Liver (tissue), 9 donors: Measurements from ENCODE around the gene CNNM1. TPM values are rescaled to one million over a fixed set of nuclear protein-coding genes. Genes with fewer than 3 reads are reported as not detected.

Source experiments
- DNase-seq: peaks from one replicate; pipeline ENCODE4 v3.0.0-alpha.2; 2017; ENCODE audit warnings: low spot score
- H3K27ac ChIP-seq, 2 donors: one replicate each; pipeline ENCODE4 v1.7.0; 2013; ENCODE audit warnings: inconsistent platforms in 2 of 2, low read length in 2 of 2, control low read depth in 1 of 2, low read depth in 1 of 2, mild to moderate bottlenecking in 1 of 2
- H3K27me3 ChIP-seq, 4 donors: one replicate each; pipeline versions ENCODE4 v1.6.1 to v1.7.0; 2013; ENCODE audit warnings: low read length in 3 of 4, inconsistent platforms in 1 of 4, mild to moderate bottlenecking in 1 of 4, moderate library complexity in 1 of 4; ENCODE audit not compliant: control insufficient read depth in 4 of 4, insufficient read depth in 4 of 4
- H3K36me3 ChIP-seq, 4 donors: one replicate each; pipeline versions ENCODE4 v1.6.1 to v1.7.0; 2013; ENCODE audit warnings: low read length in 3 of 4, mild to moderate bottlenecking in 3 of 4, low read depth in 1 of 4, moderate library complexity in 1 of 4; ENCODE audit not compliant: control insufficient read depth in 4 of 4, insufficient read depth in 3 of 4
- H3K4me1 ChIP-seq, 4 donors: one replicate each; pipeline versions ENCODE4 v1.6.1 to v1.7.0; 2013; ENCODE audit warnings: low read length in 3 of 4, mild to moderate bottlenecking in 3 of 4, moderate library complexity in 1 of 4; ENCODE audit not compliant: control insufficient read depth in 4 of 4, insufficient read depth in 4 of 4
- H3K4me3 ChIP-seq, 3 donors: one replicate each; pipeline versions ENCODE4 v1.6.1 to v1.7.0; 2013; ENCODE audit warnings: low read length in 3 of 3, control low read depth in 1 of 3, low read depth in 1 of 3, mild to moderate bottlenecking in 1 of 3
- H3K9ac ChIP-seq, 2 donors: one replicate each; pipeline ENCODE4 v1.7.0; 2013; ENCODE audit warnings: low read length in 2 of 2, mild to moderate bottlenecking in 2 of 2, moderate library complexity in 2 of 2, control low read depth in 1 of 2, low read depth in 1 of 2
- H3K9me3 ChIP-seq, 4 donors: one replicate each; pipeline versions ENCODE4 v1.6.1 to v1.7.0; 2013; ENCODE audit warnings: low read length in 3 of 4; ENCODE audit not compliant: control insufficient read depth in 4 of 4
- EGR1 ChIP-seq, 2 donors: IDR thresholded peaks; 2 replicates each; pipeline ENCODE4 v1.6.1; 2016 to 2018; ENCODE audit warnings: antibody characterized with exemption in 2 of 2, low read depth in 2 of 2
- FOXA1 ChIP-seq: IDR thresholded peaks from 2 replicates; pipeline ENCODE4 v1.6.1; 2016; ENCODE audit warnings: antibody characterized with exemption
- GABPA ChIP-seq, 2 donors: IDR thresholded peaks in 1 of 2; conservative IDR thresholded peaks in 1 of 2; 2 replicates each; pipeline ENCODE4 v1.6.1; 2016; ENCODE audit warnings: antibody characterized with exemption in 2 of 2, mild to moderate bottlenecking in 1 of 2, moderate library complexity in 1 of 2
- HNF4A ChIP-seq, 2 donors: conservative IDR thresholded peaks; 2 replicates each; pipeline ENCODE4 v1.6.1; 2016; ENCODE audit warnings: antibody characterized with exemption in 2 of 2, mild to moderate bottlenecking in 2 of 2
- HNF4G ChIP-seq: IDR thresholded peaks from 2 replicates; pipeline ENCODE4 v1.6.1; 2016; ENCODE audit warnings: antibody characterized with exemption
- NR2F2 ChIP-seq: IDR thresholded peaks from 2 replicates; pipeline ENCODE4 v1.6.1; 2016; ENCODE audit warnings: antibody characterized with exemption
- RAD21 ChIP-seq, 2 donors: IDR thresholded peaks; 2 replicates each; pipeline ENCODE4 v1.6.1; 2016; ENCODE audit warnings: antibody characterized with exemption in 2 of 2, mild to moderate bottlenecking in 2 of 2
- RXRA ChIP-seq, 2 donors: IDR thresholded peaks; 2 replicates each; pipeline ENCODE4 v1.6.1; 2017 to 2018; ENCODE audit warnings: antibody characterized with exemption in 2 of 2, mild to moderate bottlenecking in 1 of 2
- TAF1 ChIP-seq: conservative IDR thresholded peaks from 2 replicates; pipeline ENCODE4 v1.6.1; 2016; ENCODE audit warnings: antibody characterized with exemption, mild to moderate bottlenecking
- YY1 ChIP-seq: IDR thresholded peaks from 2 replicates; pipeline ENCODE4 v1.6.1; 2016; ENCODE audit warnings: antibody characterized with exemption, mild to moderate bottlenecking
- ZBTB33 ChIP-seq: IDR thresholded peaks from 2 replicates; pipeline ENCODE4 v1.6.1; 2016; ENCODE audit warnings: antibody characterized with exemption
- WGBS: extraction: QIAGEN DNeasy Blood & Tissue Kit; methylation state at CpG from one replicate; pipeline ENCODE4 v1.1.7; 2013; 5-methylcytosine and 5-hydroxymethylcytosine counted together
- polyA plus RNA-seq, 2 donors: library from polyadenylated mRNA; stranded (reverse) in 1 of 2; unstranded in 1 of 2; fragments of 200-250 nt in 1 of 2; fragments of >200 nt in 1 of 2; fragmentation: Nextera tagmentation in 1 of 2; extraction: Ambion mirVana in 1 of 2; gene quantifications; one replicate each; pipeline versions ENCODE4 v1.2.1 to v1.2.3, GENCODE V29; 2013 to 2015
- total RNA-seq, 2 donors: library from RNA; depleted of rRNA; stranded (reverse); fragments of >200 nt; gene quantifications; one replicate each; pipeline ENCODE4 v1.2.3, GENCODE V29; 2014
- TF ChIP-seq, protein P1 (sequence below): IDR thresholded peaks from 2 replicates; pipeline ENCODE4 v1.6.1; 2016; ENCODE audit warnings: antibody characterized with exemption, mild to moderate bottlenecking
- donor health status: healthy.
- donor health status: healthy.
- donor health status: healthy.
- donor health status: healthy.
- donor health status: healthy.

The CNNM1 gene
- total and polyA plus RNA-seq, 4 donors: 0.05 to 0.10 (median 0.07) TPM

GRCh38 chr10:99366666-99367065 is 37.5 kb downstream of the CNNM1 start:
- Histone ChIP-seq H3K9ac (no peak overlapping the region), H3K4me1 (peaks cover 0 to 10% (median 7%) of the 10 kb centered on the region in 4 donors), H3K27ac (no peak overlapping the region), H3K4me3 (no peak overlapping the region), H3K36me3 (no peaks in the 10 kb centered on the region), H3K27me3 (no peaks in the 10 kb centered on the region), H3K9me3 (no peaks in the 10 kb centered on the region)
- WGBS: 87% methylated on average over 2 of the region's 2 CpGs
- no peak for TF ChIP-seq NR2F2
- TF ChIP-seq TAF1: no peak
- no peak for DNase-seq

GRCh38 chr10:99368646-99369045 is 39.5 kb downstream of the CNNM1 start:
- no peak overlapping the region for H3K9ac ChIP-seq
- no peaks in the 10 kb centered on the region for H3K9me3 ChIP-seq
- WGBS: 26% methylated on average over 1 of the region's 1 CpG
- TF ChIP-seq ZBTB33 (no peak), RAD21 (IDR thresholded peaks at IDR 0.05) (no peak), HNF4G (no peak)
- H3K27ac ChIP-seq: no peak overlapping the region
- no peaks in the 10 kb centered on the region for H3K27me3 ChIP-seq
- peaks cover 0 to 10% (median 7%) of the 10 kb centered on the region in 4 donors for H3K4me1 ChIP-seq
- DNase-seq: no peak
- H3K4me3 ChIP-seq: no peak overlapping the region
- H3K36me3 ChIP-seq: no peaks in the 10 kb centered on the region

GRCh38 chr10:99369126-99369525 is 40.0 kb downstream of the CNNM1 start:
- Histone ChIP-seq H3K27ac (no peak overlapping the region), H3K4me1 (peaks cover 0 to 10% (median 7%) of the 10 kb centered on the region in 4 donors), H3K36me3 (no peaks in the 10 kb centered on the region), H3K27me3 (no peaks in the 10 kb centered on the region), H3K9me3 (no peaks in the 10 kb centered on the region), H3K4me3 (no peak overlapping the region), H3K9ac (no peak overlapping the region)
- WGBS: 80% methylated on average over 5 of the region's 5 CpGs
- no peak for DNase-seq
- TF ChIP-seq RAD21 (IDR thresholded peaks at IDR 0.05) (no peak), GABPA (IDR thresholded peaks at IDR 0.05 in 1 of 2, conservative IDR thresholded peaks at IDR 0.05 in 1 of 2) (no peak), FOXA1 (no peak), NR2F2 (no peak), RXRA (IDR thresholded peaks at IDR 0.05) (no peak), HNF4G (no peak), EGR1 (IDR thresholded peaks at IDR 0.05; ENCODE audit: low read depth in 2 of 2) (no peak), TAF1 (no peak), YY1 (no peak), ZBTB33 (no peak), HNF4A (conservative IDR thresholded peaks at IDR 0.05) (no peak)
- TF ChIP-seq, protein P1, sequence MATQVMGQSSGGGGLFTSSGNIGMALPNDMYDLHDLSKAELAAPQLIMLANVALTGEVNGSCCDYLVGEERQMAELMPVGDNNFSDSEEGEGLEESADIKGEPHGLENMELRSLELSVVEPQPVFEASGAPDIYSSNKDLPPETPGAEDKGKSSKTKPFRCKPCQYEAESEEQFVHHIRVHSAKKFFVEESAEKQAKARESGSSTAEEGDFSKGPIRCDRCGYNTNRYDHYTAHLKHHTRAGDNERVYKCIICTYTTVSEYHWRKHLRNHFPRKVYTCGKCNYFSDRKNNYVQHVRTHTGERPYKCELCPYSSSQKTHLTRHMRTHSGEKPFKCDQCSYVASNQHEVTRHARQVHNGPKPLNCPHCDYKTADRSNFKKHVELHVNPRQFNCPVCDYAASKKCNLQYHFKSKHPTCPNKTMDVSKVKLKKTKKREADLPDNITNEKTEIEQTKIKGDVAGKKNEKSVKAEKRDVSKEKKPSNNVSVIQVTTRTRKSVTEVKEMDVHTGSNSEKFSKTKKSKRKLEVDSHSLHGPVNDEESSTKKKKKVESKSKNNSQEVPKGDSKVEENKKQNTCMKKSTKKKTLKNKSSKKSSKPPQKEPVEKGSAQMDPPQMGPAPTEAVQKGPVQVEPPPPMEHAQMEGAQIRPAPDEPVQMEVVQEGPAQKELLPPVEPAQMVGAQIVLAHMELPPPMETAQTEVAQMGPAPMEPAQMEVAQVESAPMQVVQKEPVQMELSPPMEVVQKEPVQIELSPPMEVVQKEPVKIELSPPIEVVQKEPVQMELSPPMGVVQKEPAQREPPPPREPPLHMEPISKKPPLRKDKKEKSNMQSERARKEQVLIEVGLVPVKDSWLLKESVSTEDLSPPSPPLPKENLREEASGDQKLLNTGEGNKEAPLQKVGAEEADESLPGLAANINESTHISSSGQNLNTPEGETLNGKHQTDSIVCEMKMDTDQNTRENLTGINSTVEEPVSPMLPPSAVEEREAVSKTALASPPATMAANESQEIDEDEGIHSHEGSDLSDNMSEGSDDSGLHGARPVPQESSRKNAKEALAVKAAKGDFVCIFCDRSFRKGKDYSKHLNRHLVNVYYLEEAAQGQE: no peak
